GM12873 (cell line): ENCODE data around the gene MICAL3.

Experiments used
- TF ChIP-seq, protein P1 (sequence below): IDR thresholded peaks from 2 replicates; pipeline ENCODE4 v1.5.1; 2012; ENCODE audit warnings: low read depth, mild to moderate bottlenecking, moderate library complexity, low read length, control low read depth; ENCODE audit not compliant: insufficient read depth; ENCODE audit errors: missing control alignments

Gene MICAL3

DNA sequence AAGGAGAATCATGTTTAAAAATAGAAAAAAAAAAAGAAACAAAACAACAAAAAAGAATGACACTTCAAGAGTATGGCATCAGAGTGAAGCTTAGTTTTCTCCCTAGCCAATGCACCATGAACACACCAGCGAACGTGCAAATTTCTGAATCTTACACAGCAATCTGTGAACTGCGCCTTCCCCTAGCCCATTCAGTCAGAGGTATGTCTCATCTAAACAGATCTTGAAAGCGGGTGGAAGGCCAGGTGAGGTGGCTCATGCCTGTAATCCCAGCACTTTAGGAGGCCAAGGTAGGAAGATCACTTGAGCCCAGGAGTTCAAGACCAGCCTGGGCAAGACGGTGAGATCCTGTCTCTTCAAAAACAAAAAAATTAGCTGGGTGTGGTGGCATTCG is 113.1 kb downstream of the MICAL3 start:
- TF ChIP-seq, protein P1, sequence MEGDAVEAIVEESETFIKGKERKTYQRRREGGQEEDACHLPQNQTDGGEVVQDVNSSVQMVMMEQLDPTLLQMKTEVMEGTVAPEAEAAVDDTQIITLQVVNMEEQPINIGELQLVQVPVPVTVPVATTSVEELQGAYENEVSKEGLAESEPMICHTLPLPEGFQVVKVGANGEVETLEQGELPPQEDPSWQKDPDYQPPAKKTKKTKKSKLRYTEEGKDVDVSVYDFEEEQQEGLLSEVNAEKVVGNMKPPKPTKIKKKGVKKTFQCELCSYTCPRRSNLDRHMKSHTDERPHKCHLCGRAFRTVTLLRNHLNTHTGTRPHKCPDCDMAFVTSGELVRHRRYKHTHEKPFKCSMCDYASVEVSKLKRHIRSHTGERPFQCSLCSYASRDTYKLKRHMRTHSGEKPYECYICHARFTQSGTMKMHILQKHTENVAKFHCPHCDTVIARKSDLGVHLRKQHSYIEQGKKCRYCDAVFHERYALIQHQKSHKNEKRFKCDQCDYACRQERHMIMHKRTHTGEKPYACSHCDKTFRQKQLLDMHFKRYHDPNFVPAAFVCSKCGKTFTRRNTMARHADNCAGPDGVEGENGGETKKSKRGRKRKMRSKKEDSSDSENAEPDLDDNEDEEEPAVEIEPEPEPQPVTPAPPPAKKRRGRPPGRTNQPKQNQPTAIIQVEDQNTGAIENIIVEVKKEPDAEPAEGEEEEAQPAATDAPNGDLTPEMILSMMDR, result no peak

DNA sequence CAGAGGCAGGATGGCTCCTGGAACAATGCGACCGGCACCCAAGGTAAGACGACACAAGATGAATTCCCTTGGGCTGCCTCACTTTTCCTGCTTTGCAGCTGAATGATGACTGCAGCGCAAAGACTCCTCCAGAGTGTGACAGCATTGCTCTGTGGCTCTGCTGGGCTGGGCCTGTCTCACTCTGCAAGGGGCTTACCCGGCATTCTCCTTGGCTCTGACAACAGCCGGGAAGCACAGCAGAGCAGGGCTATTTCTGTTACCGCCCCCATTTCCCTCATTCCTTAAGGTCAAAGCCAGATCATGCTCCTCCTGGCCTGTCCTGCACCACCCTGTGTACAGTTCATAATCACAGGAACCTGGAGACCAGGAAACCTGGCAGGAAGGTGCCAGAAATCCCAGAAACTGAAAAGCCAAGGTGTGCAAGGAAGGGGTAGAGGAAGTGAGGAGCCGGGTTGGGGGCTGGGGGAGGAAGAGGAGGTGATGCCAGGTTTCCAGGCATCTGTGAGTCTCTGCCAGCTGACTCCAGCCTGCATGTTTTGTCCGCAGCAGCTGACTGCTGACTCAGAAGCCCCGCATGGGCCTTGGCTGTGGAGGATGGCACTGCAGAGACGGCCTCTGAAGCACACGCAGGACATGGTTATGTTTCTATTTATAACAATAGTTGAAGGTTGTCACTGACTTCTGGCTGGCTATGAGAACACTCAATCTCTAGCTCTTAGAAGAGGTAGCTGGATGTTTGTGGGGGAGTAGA is 113.6 kb downstream of the MICAL3 start:
- TF ChIP-seq, protein P1, result no peak

DNA sequence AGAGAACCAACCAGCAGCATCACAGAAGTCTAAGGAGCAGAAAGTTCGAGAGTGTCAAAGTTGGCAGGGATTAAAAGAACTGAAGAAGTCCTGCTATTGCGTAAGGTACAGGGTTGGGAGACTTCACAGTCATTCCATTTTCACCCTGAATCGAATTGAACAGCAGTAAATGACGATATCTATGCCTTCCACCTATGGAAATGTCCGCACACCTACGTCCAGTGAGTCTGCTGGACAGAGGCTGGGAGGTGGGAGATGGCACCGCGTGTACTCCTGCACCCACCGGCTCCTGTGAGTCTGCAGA is 116.7 kb downstream of the MICAL3 start:
- TF ChIP-seq, protein P1, result no peak

DNA sequence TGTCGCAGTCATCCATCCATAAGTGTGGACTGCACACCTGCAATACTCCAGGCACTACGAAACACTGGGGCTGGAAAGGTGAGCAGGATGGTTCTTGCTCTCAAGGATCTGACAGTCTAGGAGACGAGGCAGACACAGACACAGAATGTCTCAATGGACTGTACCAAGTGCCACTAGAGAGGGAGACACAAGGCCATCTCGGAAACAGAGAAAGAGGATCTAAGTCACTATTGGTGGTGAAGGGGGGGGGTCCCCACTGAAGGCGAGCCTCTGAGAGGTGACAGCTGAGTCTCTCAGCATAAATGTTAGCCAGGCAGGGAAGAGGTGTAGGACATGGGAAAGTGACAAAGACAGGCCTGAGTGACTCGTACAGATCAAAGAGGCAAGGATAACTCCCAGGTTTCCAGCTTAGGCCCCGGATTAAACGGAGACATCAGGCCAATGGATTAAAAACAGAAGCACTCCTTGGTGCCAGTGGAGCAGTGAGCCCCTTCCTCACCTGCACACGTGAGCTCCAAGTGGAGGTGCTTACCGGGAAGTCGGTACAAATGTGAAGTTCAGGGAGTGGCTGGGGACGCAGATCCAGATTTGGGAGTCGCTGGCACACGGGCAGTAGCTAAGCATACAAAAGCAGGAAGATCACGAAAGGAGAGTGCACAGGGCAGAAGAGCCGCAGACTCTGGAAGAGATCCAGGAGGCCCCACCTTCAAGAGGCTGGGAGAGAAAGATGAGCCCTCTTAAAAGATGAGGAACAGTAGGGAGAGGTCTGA is 117.2 kb downstream of the MICAL3 start:
- TF ChIP-seq, protein P1, result no peak

DNA sequence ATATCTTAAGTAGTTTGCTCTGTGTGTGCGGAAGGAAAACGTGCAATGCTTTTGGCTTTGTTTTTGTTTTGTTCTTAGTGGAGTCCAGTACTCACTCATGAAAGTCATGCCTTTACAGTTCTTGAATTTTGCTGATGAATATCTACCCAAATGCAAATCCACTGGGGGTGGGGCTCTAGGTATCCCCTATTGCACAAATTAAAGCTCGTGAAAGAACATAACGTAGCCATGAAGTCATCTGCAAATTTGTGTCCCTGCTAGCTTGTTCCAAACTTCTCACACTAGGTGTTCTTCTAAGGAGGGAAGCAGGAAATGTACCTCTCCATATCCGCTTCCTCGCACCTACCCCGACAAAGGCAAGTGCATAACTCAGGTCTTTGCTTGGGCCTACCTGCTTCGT is 118.9 kb downstream of the MICAL3 start:
- TF ChIP-seq, protein P1, result no peak

DNA sequence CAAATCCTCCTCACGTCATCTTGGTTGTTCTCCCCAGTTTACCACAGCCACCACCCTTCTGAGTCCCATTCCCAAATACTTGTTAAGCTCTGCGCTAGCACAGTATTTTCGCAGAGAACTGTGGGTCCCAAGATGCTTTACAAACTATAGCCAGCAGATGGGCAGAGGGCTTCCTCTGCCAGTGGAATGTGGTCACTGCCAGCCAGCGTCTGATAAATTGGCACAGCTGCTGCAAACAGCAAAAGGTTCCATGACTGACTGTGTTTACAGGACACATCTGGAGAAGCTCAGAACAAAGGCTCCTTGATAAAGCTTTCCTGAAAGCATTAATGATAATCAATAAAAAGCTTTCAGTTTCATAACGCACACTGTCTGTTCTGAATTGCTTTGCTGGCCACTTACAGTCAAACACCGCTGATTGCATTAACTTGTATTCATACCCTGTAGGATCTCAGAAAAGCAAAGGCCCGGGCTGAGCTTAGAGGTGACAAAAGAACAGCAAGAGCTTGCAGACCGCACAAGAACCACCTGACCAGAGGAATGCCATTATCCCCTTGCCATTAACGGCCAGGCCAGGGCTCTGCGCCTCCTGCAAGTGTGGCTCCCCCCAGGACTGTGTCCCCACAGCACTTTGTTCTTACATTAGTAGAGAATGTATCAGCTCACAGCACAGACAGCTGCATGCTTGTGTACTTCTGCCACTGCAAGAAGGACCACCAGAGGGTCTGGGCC is 120.6 kb downstream of the MICAL3 start:
- TF ChIP-seq, protein P1, result no peak

DNA sequence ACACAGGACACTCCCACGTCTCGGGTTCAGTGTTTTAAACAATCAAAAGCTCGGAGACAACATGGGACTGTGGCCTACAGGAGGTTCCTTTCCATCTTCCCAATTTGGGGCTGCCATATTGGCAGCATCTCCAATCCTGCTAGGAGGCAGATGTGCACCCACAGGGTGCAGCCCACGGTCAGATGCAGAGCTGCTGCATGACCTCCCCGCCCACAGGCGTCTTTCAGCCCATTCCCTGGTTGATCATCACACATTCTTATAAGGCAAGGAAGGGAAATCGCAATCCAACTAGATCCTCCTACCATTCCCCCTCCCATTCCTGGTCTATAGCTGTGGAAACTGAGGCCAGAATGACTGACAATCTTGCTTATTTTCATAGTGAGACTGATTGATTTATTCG is 121.4 kb downstream of the MICAL3 start:
- TF ChIP-seq, protein P1, result no peak
